Frontal cortex (tissue), 4 donors: ENCODE data around the gene STPG3. TPM values are rescaled to one million over a fixed set of nuclear protein-coding genes. Genes with fewer than 3 reads are reported as not detected.
A peak's percentile ranks its signal among the peaks of the same experiment; 100 is the strongest.

Experiments used
- DNase-seq, 2 donors: peaks; one replicate each; pipeline ENCODE4 v3.0.0; 2012; ENCODE audit warnings: low spot score in 2 of 2
- FAIRE-seq: peaks from 2 replicates; lab custom pipeline; 2012; peaks lifted over from hg19 to GRCh38; lab: Jason Lieb, UNC
- total RNA-seq: library from RNA; depleted of rRNA; stranded (reverse); fragments of >200 nt; gene quantifications from one replicate; pipeline ENCODE4 v1.2.3, GENCODE V29; 2014
- donor health status: control.
- donor health status: control.
- donor health status: control.

The STPG3 gene
- total RNA-seq, 1 donor from 2014 or later, result not detected

GRCh38 chr9:137296670-137297664 lies 45.9 kb downstream of the STPG3 start:
- FAIRE-seq, result no peak

GRCh38 chr9:137297966-137298365 lies 46.9 kb downstream of the STPG3 start:
- DNase-seq, result no peak
- no peak for FAIRE-seq

More at GRCh38 chr9:137296670-137297664, 45.9 kb downstream of the STPG3 start:
- no peak for DNase-seq

- DNase-seq (no peak), FAIRE-seq (no peak)
Measured at GRCh38 chr9:137298401-137299202, 47.5 kb downstream of the STPG3 start.

GRCh38 chr9:137299203-137299565 lies 48.1 kb downstream of the STPG3 start:
- DNase-seq (no peak), FAIRE-seq (no peak)

- FAIRE-seq (no peak), DNase-seq (no peak)
Measured at GRCh38 chr9:137299938-137300337, 48.9 kb downstream of the STPG3 start.

- DNase-seq, result no peak
- no peak for FAIRE-seq
Measured at GRCh38 chr9:137300567-137301080, 49.5 kb downstream of the STPG3 start.

- no peak for FAIRE-seq
- DNase-seq, result no peak
Measured at GRCh38 chr9:137301081-137301947, 50.2 kb downstream of the STPG3 start.

- peak; percentile 95 to 97 for DNase-seq
- FAIRE-seq, result no peak
Measured at GRCh38 chr9:137302118-137302448, 51.0 kb downstream of the STPG3 start, which contains the start of gene NRARP. TSS of gene NRARP (minus strand) at chr9:137302271. CDS start at chr9:137301928, 343 bp downstream.

GRCh38 chr9:137302449-137303150 lies 51.5 kb downstream of the STPG3 start:
- FAIRE-seq, result no peak
- DNase-seq, result no peak

Other genes starting within 250 kb of the STPG3 start
- gene ABCA2, start 223.0 kb upstream of the STPG3 start, total RNA-seq, result 20.8 TPM
- not detected for gene FUT7, start 219.2 kb upstream of the STPG3 start, total RNA-seq
- 16.3 TPM for gene NPDC1, start 205.1 kb upstream of the STPG3 start, total RNA-seq
- gene ENTPD2, start 197.2 kb upstream of the STPG3 start, total RNA-seq, result 0.82 TPM
- gene SAPCD2, start 180.7 kb upstream of the STPG3 start, total RNA-seq, result 1.2 TPM
- gene UAP1L1, start 173.8 kb upstream of the STPG3 start, total RNA-seq, result 0.41 TPM
- gene MAN1B1, start 164.3 kb upstream of the STPG3 start, total RNA-seq, result 42.0 TPM
- gene DPP7, start 136.6 kb upstream of the STPG3 start, total RNA-seq, result 38.3 TPM
- gene GRIN1, start 112.1 kb upstream of the STPG3 start, total RNA-seq, result 29.8 TPM
- gene LRRC26, start 81.2 kb upstream of the STPG3 start, total RNA-seq, result 0.41 TPM
- not detected for gene TMEM210, start 79.2 kb upstream of the STPG3 start, total RNA-seq
- gene ANAPC2, start 62.7 kb upstream of the STPG3 start, total RNA-seq, result 22.4 TPM
- 24.5 TPM for gene SSNA1, start 62.6 kb upstream of the STPG3 start, total RNA-seq
- gene TPRN, start 50.5 kb upstream of the STPG3 start, total RNA-seq, result 6.1 TPM
- gene TMEM203, start 45.6 kb upstream of the STPG3 start, total RNA-seq, result 34.2 TPM
- gene NDOR1, start 45.6 kb upstream of the STPG3 start, total RNA-seq, result 3.3 TPM
- 0.82 TPM for gene RNF208, start 29.0 kb upstream of the STPG3 start, total RNA-seq
- gene CYSRT1, start 26.1 kb upstream of the STPG3 start, total RNA-seq, result under 0.01 TPM
- gene RNF224, start 23.8 kb upstream of the STPG3 start, total RNA-seq, result not detected
- gene SLC34A3, start 20.4 kb upstream of the STPG3 start, total RNA-seq, result not detected
- 92.5 TPM for gene TUBB4B, start 10.0 kb upstream of the STPG3 start, total RNA-seq
- gene NELFB, start 4.0 kb downstream of the STPG3 start, total RNA-seq, result 36.7 TPM
- 0.41 TPM for gene TOR4A, start 26.4 kb downstream of the STPG3 start, total RNA-seq
- 3.7 TPM for gene NRARP, start 51.0 kb downstream of the STPG3 start, total RNA-seq
- 12.6 TPM for gene EXD3, start 171.9 kb downstream of the STPG3 start, total RNA-seq
- gene NOXA1, start 172.1 kb downstream of the STPG3 start, total RNA-seq, result 1.2 TPM
- gene ENTPD8, start 190.1 kb downstream of the STPG3 start, total RNA-seq, result not detected
- gene NSMF, start 208.0 kb downstream of the STPG3 start, total RNA-seq, result 33.0 TPM